Activated T-cell treated with anti-CD3 and anti-CD28 coated beads, Interleukin-2, amount 50 U/mL, for 24 hours (primary cell): ENCODE results near the gene PAX5.

ENCODE experiments used
- DNase-seq: peaks from one replicate; pipeline ENCODE4 v3.0.0-alpha.2; 2020
- H3K27ac Mint-ChIP-seq: 2 replicates; pipeline ENCODE4 v1.8.0; 2020; ENCODE audit warnings: mild to moderate bottlenecking, mixed read lengths
- H3K27me3 Mint-ChIP-seq: 2 replicates; pipeline ENCODE4 v1.8.0; 2020; ENCODE audit warnings: mixed read lengths
- H3K36me3 Mint-ChIP-seq: 2 replicates; pipeline ENCODE4 v1.8.0; 2020; ENCODE audit warnings: low read depth, mixed read lengths
- H3K4me1 Mint-ChIP-seq: 2 replicates; pipeline ENCODE4 v1.8.0; 2020; ENCODE audit warnings: low read depth, mixed read lengths
- H3K4me3 Mint-ChIP-seq: 2 replicates; pipeline ENCODE4 v1.8.0; 2020; ENCODE audit warnings: mild to moderate bottlenecking, moderate library complexity, mixed read lengths
- H3K9me3 Mint-ChIP-seq: 2 replicates; pipeline ENCODE4 v1.8.0; 2020; ENCODE audit warnings: mixed read lengths

PAX5 gene

DNA sequence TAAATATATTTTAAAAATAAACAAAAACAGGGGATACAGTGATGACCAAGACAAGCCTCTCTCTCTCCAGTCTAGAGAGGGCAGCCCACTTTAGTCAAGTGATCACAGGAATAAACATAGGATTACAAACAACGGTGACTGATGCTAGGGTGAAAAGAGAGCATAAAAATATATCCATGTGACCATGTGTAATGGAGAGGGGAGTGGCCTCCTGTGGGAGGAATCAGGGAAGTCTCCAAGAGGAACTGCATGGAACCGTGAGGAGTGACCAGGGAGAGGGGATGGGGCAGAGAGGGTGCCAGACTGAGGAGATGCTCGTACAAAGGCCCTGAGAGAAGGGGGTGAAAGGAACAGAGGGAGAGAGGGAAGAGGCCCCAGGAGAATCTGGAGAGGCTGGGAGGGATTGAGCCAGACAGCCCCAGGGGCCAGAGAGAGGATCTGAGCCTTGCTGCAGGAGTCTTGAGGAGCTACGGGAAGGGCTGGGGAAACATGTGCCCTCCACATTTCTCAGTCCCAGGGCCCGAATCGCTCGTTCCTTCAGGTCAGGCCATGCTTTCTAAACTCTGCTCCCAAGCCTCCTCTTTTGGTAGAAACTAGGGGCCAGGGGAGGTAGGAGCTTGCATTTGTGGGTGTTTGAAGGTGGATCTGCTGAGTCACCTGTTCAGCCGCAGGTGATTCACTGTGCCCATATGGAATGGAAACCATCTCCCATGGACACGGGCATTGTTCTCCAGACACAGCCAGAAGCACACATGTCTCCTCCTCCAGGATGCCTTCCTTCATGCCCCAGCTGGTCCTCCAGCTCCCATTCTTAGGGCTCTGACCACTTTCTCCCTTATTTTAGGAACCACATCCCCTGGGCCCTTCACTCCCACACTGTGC, 63.8 kb downstream of the PAX5 start:
- no peak overlapping the region for H3K4me3 Mint-ChIP-seq
- H3K36me3 Mint-ChIP-seq, result no peaks in the 10 kb centered on the region
- H3K27me3 Mint-ChIP-seq, result no peaks in the 10 kb centered on the region
- DNase-seq, result no peak
- no peak overlapping the region for H3K27ac Mint-ChIP-seq
- H3K9me3 Mint-ChIP-seq, result no peaks in the 10 kb centered on the region
- H3K4me1 Mint-ChIP-seq, result no peaks in the 10 kb centered on the region

DNA sequence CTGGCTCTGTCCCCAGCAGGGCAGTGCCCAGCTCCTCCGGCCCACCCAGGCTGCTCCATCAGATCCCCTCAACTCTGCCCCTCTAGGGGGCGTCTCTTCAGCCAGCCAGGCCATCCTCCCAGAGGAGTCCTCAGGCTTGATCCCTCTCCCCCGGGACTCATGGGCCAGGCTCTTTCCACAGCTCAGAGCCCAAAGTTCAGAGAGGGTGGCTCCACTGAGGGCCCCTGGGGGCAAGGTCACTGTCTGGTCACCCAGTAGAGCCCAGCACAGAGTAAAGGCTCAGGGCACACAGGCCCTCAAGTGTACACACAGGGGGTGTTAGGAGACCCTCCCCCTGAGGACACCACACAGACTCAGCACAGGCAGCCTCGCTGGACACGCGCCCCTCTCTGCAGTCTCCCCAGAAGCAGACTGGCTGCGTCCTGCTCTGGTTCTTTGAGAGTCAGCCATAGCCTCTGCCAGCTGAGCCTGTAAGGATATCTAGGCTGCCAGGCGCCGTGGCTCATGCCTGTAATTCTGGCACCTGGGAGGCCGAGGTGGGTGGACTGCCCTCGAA, 64.8 kb downstream of the PAX5 start:
- H3K9me3 Mint-ChIP-seq, result no peaks in the 10 kb centered on the region
- no peak overlapping the region for H3K4me3 Mint-ChIP-seq
- no peaks in the 10 kb centered on the region for H3K27me3 Mint-ChIP-seq
- no peaks in the 10 kb centered on the region for H3K4me1 Mint-ChIP-seq
- DNase-seq, result no peak
- H3K27ac Mint-ChIP-seq, result no peak overlapping the region
- no peaks in the 10 kb centered on the region for H3K36me3 Mint-ChIP-seq

GRCh38 chr9:36968574-36969215, 65.4 kb downstream of the PAX5 start:
- no peaks in the 10 kb centered on the region for H3K36me3 Mint-ChIP-seq
- DNase-seq, result no peak
- no peaks in the 10 kb centered on the region for H3K4me1 Mint-ChIP-seq
- no peaks in the 10 kb centered on the region for H3K9me3 Mint-ChIP-seq
- no peaks in the 10 kb centered on the region for H3K27me3 Mint-ChIP-seq
- H3K4me3 Mint-ChIP-seq, result no peak overlapping the region
- H3K27ac Mint-ChIP-seq, result no peak overlapping the region

GRCh38 chr9:36967997-36968396, 66.1 kb downstream of the PAX5 start:
- no peak for DNase-seq
- Mint-ChIP-seq H3K36me3 (no peaks in the 10 kb centered on the region), H3K4me1 (no peaks in the 10 kb centered on the region), H3K9me3 (no peaks in the 10 kb centered on the region), H3K27me3 (no peaks in the 10 kb centered on the region), H3K4me3 (no peak overlapping the region), H3K27ac (no peak overlapping the region)

DNA sequence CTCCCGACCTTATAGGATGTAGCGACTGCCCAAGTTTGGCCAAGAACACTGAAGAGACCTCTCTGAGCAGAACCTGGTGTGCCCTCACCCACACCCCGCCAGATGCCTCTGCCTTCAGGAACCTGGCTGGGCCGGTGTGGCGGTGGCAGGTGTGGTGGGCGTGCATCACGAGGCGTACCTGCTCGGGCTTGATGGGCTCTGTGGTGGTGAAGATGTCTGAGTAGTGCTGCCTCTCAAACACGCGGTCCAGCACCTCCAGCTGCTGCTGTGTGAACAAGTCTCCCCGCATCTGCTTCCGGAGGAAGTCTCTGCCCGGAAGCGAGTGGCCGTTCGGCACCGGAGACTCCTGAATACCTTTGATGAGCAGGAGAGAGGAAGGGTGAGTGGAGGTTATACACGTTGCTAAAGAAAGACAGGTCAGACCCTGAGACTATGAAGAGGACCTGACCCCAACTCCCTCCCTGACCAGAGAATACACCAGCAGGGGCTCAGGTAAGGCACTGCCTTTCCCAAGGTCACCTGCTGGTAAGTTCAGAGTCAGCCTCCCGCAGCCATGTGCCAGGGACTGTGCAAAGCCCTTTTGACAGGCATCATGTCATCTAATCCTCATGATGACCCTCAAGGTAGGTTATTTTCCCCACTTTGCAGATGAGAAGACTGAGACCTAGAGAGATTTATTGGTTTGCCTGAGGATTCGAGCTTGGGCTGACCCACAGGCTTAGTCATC, 67.5 kb downstream of the PAX5 start:
- DNase-seq, result no peak
- no peaks in the 10 kb centered on the region for H3K36me3 Mint-ChIP-seq
- no peak overlapping the region for H3K27ac Mint-ChIP-seq
- H3K27me3 Mint-ChIP-seq, result peaks cover 6% of the 10 kb centered on the region
- H3K4me1 Mint-ChIP-seq, result no peaks in the 10 kb centered on the region
- H3K9me3 Mint-ChIP-seq, result no peaks in the 10 kb centered on the region
- no peak overlapping the region for H3K4me3 Mint-ChIP-seq

DNA sequence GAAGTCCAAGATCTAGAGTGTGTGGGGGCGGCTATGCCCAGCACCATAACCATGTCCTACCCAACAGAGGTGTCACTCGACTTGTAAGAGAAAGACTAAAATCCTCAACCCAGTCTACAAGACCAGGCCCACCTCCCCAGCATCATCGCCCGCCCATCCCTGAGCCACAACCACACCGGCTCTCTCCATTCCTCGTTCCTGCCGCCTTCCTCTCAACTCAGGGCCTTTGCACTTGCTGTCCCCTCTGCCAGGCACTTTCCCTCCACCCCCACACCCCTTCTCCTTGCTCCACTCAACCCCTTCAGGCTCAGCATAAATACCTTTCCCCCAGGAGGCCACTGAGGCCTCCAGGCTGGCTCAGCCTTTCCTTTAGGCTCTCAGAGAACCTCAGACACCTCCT, 69.3 kb downstream of the PAX5 start:
- Mint-ChIP-seq H3K27ac (no peak overlapping the region), H3K27me3 (peaks cover 23% of the 10 kb centered on the region), H3K9me3 (no peaks in the 10 kb centered on the region), H3K4me1 (no peaks in the 10 kb centered on the region), H3K4me3 (no peak overlapping the region), H3K36me3 (no peaks in the 10 kb centered on the region)
- no peak for DNase-seq

DNA sequence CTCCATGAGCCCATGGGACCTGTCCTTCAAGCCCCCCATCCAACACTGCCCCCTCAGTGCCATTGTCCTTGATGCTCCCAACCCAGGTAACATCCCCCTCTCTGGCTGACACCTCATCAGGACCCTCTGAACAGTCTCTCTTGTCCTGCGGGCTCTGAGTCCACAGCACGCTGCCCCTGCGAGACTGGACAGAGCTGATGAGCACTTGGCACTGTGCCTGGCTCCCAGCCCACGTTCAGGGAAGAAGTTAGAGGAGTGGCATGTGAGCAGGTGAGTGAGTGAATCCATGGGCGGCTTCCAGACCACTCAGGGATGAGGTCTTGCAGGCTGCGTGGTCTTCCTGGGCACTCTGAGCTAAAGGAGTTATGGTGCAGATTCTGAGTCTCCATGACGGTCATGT, 70.7 kb downstream of the PAX5 start:
- no peak for DNase-seq
- H3K36me3 Mint-ChIP-seq, result no peaks in the 10 kb centered on the region
- H3K4me3 Mint-ChIP-seq, result no peak overlapping the region
- no peaks in the 10 kb centered on the region for H3K9me3 Mint-ChIP-seq
- H3K4me1 Mint-ChIP-seq, result no peaks in the 10 kb centered on the region
- no peak overlapping the region for H3K27ac Mint-ChIP-seq
- peaks cover 35% of the 10 kb centered on the region for H3K27me3 Mint-ChIP-seq

- no peak overlapping the region for H3K4me3 Mint-ChIP-seq
- no peak for DNase-seq
- no peaks in the 10 kb centered on the region for H3K9me3 Mint-ChIP-seq
- no peaks in the 10 kb centered on the region for H3K4me1 Mint-ChIP-seq
- peaks cover 39% of the 10 kb centered on the region for H3K27me3 Mint-ChIP-seq
- no peak overlapping the region for H3K27ac Mint-ChIP-seq
- H3K36me3 Mint-ChIP-seq, result no peaks in the 10 kb centered on the region
These were observed 71.4 kb downstream of the PAX5 start for GRCh38 chr9:36962691-36963090.

DNA sequence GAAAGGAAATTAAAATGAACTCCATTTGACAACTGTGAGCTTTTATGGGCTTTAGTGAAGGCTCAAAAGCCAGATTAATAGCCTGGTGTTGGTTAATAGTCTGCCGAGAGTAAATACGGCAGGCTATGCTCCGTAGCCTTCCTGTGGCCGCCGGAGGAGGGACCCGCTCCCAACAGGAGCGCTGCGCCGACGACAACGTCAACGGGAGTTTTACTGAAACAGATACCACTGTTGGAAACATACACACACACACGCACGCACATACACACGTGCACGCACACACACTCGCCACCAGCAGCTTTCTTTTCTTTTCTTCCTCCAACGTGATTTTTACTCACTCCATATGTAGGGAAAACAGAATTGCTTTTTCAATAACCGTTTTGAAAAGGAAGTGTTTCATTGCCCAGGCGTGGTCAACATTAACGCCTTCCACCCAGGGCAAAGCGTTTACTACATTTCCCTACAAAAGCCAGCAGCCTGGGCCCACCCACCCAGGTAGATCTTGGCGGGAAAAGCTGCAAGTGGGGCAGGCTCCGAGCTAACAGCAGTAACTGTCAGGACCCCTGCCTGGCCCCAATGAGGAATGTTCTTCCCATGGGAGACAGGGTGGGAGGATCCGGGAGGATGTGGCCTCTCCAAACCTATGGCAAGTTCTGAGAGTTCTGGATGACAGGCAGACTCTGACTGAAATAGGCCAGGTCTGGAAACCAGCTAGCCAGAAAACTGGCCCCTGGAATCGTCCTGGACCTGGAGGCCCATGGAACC, 72.3 kb downstream of the PAX5 start:
- H3K27me3 Mint-ChIP-seq, result peaks cover 49% of the 10 kb centered on the region
- DNase-seq, result no peak
- H3K4me3 Mint-ChIP-seq, result no peak overlapping the region
- no peaks in the 10 kb centered on the region for H3K9me3 Mint-ChIP-seq
- no peaks in the 10 kb centered on the region for H3K4me1 Mint-ChIP-seq
- H3K36me3 Mint-ChIP-seq, result no peaks in the 10 kb centered on the region
- no peak overlapping the region for H3K27ac Mint-ChIP-seq

GRCh38 chr9:36961051-36961450, 73.0 kb downstream of the PAX5 start:
- Mint-ChIP-seq H3K4me1 (no peaks in the 10 kb centered on the region), H3K4me3 (no peak overlapping the region), H3K36me3 (no peaks in the 10 kb centered on the region), H3K9me3 (no peaks in the 10 kb centered on the region), H3K27me3 (peaks cover 56% of the 10 kb centered on the region), H3K27ac (no peak overlapping the region)
- DNase-seq, result no peak

DNA sequence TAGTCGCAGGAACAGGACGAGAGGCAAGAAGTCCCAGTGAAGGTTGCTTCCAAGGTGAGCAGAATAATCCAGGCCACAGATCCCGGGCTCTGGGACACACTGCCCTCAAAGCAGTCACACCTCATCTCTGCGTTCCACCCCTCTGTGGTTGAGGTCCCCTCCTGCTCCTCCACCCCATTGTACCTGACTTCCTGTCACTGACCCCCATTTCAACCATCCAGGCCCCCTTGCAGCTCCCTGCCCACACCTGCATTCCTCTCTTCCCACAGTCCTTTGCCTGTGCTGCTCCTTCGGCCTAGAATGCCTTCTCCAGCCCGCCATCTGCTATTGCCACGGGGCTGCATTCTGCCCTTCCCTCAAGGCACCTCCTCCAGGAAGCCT, 73.5 kb downstream of the PAX5 start:
- DNase-seq, result no peak
- H3K9me3 Mint-ChIP-seq, result no peaks in the 10 kb centered on the region
- no peak overlapping the region for H3K27ac Mint-ChIP-seq
- no peaks in the 10 kb centered on the region for H3K4me1 Mint-ChIP-seq
- H3K4me3 Mint-ChIP-seq, result no peak overlapping the region
- peaks cover 58% of the 10 kb centered on the region for H3K27me3 Mint-ChIP-seq
- no peaks in the 10 kb centered on the region for H3K36me3 Mint-ChIP-seq

DNA sequence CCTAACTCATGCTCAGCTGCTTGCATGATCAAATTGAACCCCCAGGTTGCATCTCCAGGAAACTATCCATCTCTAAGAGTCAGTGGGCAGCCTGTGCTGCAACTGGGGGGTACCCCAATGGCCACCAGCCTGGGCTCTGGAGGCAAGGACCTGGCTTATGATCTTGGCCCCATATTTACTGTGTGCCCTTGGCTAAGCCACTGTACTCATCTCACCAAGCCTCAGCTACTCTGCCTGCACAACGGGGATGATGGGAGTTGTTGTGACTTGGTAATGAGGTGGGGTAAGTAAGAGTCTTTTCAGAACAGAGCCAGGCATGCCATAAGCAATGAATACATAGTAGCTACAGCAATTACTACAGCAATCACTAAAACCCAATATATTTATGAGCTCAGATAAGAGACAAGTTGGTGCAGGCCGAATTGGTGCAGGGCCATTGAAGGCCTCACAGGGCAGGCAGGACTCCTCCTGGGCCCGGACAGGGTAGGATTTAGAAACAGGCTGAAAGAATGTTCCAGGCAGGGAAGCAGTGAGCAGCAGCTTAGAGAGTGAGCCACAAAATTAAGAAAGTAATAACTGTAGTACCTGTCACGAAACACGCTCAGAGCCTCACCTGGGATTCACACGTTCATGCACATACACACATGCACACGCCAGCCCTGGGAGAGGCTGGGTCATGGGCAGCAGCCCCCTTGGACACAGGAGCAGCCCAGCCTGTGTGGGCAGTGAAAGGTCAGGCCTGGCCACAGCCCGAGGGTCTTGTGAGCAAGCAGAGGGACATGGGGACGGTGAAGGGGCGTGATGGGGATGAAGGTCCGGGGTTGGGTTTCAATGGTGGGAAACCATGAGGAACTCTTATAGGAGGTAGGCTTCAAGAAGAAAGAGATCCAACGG, 74.1 kb downstream of the PAX5 start:
- Mint-ChIP-seq H3K4me3 (no peak overlapping the region), H3K4me1 (no peaks in the 10 kb centered on the region), H3K36me3 (no peaks in the 10 kb centered on the region), H3K27me3 (peaks cover 60% of the 10 kb centered on the region), H3K9me3 (no peaks in the 10 kb centered on the region), H3K27ac (no peak overlapping the region)
- DNase-seq, result no peak

DNA sequence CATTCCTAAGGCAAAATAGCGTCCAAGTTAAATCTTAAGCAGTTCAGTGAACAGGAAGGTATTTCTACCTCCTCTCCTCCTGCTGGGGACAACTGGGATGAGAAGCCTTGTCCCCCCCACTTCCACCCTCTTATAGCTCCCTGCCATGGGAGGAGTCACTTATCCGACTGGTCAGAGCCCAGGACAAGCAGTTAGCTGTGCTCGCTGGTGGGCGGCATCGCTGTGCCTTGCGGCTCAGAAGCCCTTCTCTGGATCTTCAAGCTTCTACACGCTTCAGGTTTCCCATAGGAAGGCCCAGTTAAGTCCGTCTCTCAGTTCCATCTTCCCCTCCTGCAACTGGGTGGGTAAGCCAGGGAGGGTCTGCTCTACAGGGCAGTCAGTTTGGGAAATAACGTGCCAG, 77.2 kb downstream of the PAX5 start:
- Mint-ChIP-seq H3K27me3 (peaks cover 71% of the 10 kb centered on the region), H3K4me3 (no peak overlapping the region), H3K36me3 (no peaks in the 10 kb centered on the region), H3K27ac (no peak overlapping the region), H3K4me1 (no peaks in the 10 kb centered on the region), H3K9me3 (no peaks in the 10 kb centered on the region)
- DNase-seq, result no peak
